ENCODE data around the gene APP. TPM values are rescaled to one million over a fixed set of nuclear protein-coding genes. Genes with fewer than 3 reads are reported as not detected.
A peak's percentile ranks its signal among the peaks of the same experiment; 100 is the strongest.

APP gene
- total RNA-seq, 2 donors from 2014 or later, result 20.5 to 46.6 TPM

DNA sequence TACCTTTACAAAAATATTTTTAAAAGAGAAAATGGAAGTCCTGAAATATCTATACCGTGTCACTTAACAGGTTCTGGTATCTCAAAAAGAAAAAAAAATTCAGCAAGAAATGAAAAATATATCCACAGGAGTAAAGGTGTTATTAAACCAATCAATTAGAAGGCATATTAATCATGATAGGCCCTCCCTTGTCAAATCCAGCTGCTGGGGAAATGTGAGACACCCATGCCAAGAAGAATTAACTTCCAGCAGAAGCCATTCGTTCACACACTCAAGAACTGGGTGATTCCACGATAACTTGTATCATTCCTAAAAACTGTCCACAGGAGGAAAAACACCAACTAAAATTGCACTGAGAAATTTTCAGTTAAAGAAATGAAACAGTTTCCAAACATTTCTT is 57.6 kb downstream of the APP start:
- H3K9me3 Mint-ChIP-seq, result no peaks in the 10 kb centered on the region
- H3K36me3 Mint-ChIP-seq (ENCODE audit: low read depth), result peaks cover 20% of the 10 kb centered on the region

GRCh38 chr21:26112127-26112742 is 58.3 kb downstream of the APP start:
- H3K27ac Mint-ChIP-seq, result peak overlapping the region; percentile 75
- H3K9me3 Mint-ChIP-seq, result no peaks in the 10 kb centered on the region
- peaks cover 4% of the 10 kb centered on the region for H3K4me1 Mint-ChIP-seq
- no peak overlapping the region for H3K4me3 Mint-ChIP-seq
- peaks cover 20% of the 10 kb centered on the region for H3K36me3 Mint-ChIP-seq (ENCODE audit: low read depth)
- H3K27me3 Mint-ChIP-seq, result no peaks in the 10 kb centered on the region
- ATAC-seq (replicated peaks), result peak; percentile 95

More for the DNA sequence above, 57.6 kb downstream of the APP start:
- H3K27me3 Mint-ChIP-seq, result no peaks in the 10 kb centered on the region
- H3K27ac Mint-ChIP-seq, result peak overlapping the region; percentile 75
- no peak overlapping the region for H3K4me3 Mint-ChIP-seq
- no peak for ATAC-seq (replicated peaks)
- peaks cover 4% of the 10 kb centered on the region for H3K4me1 Mint-ChIP-seq

DNA sequence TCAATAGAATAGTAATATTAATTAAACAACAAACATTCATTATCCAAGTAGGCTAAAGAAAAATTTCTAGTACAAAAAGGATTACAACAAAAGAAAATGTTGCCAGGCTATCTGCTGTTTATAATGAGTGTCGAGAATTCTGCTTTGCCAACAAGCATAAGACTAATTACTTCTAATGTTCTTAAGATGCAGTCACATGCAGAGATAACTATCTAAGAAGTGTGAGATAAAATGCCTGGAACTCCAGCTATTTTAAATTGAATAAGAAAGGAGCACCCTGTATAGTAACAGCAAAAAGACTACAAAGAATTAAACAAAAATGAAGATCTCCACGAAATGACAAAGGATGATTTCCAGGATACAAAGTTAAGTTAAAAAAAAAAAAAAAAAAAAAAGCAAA is 59.9 kb downstream of the APP start:
- Mint-ChIP-seq H3K9me3 (no peaks in the 10 kb centered on the region), H3K36me3 (ENCODE audit: low read depth) (peaks cover 23% of the 10 kb centered on the region), H3K27ac (no peak overlapping the region), H3K4me1 (peaks cover 4% of the 10 kb centered on the region), H3K4me3 (no peak overlapping the region), H3K27me3 (no peaks in the 10 kb centered on the region)
- no peak for ATAC-seq (replicated peaks)

- no peaks in the 10 kb centered on the region for H3K27me3 Mint-ChIP-seq
- H3K27ac Mint-ChIP-seq, result no peak overlapping the region
- peaks cover 35% of the 10 kb centered on the region for H3K36me3 Mint-ChIP-seq (ENCODE audit: low read depth)
- H3K4me3 Mint-ChIP-seq, result no peak overlapping the region
- H3K4me1 Mint-ChIP-seq, result no peaks in the 10 kb centered on the region
- no peaks in the 10 kb centered on the region for H3K9me3 Mint-ChIP-seq
- no peak for ATAC-seq (replicated peaks)
Observed at GRCh38 chr21:26107429-26107828, 63.1 kb downstream of the APP start.

DNA sequence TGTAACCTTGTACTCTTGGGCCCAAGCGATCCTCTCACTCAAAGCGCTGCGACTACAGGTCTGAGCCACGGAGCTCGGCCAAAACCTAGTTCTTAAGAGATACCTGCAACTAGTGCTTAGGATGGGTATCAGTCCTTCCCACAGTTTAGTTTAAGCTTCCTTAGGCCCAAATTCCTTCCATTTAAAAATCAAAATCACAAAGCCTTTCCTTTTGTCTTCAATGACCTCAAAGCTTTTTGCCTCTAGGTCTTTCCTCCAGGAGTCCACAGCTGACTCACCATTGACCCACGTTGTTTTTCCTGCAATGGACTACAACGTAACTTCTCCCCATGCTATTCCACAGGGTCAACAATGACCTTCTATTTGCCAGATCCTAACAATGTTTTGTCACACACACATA is 64.0 kb downstream of the APP start:
- no peak for ATAC-seq (replicated peaks)
- H3K4me1 Mint-ChIP-seq, result no peaks in the 10 kb centered on the region
- no peak overlapping the region for H3K27ac Mint-ChIP-seq
- no peaks in the 10 kb centered on the region for H3K9me3 Mint-ChIP-seq
- no peaks in the 10 kb centered on the region for H3K27me3 Mint-ChIP-seq
- H3K4me3 Mint-ChIP-seq, result no peak overlapping the region
- H3K36me3 Mint-ChIP-seq (ENCODE audit: low read depth), result peaks cover 35% of the 10 kb centered on the region

- Mint-ChIP-seq H3K4me1 (no peaks in the 10 kb centered on the region), H3K4me3 (no peak overlapping the region), H3K36me3 (ENCODE audit: low read depth) (peaks cover 27% of the 10 kb centered on the region), H3K27ac (no peak overlapping the region), H3K9me3 (no peaks in the 10 kb centered on the region), H3K27me3 (no peaks in the 10 kb centered on the region)
- ATAC-seq (replicated peaks), result no peak
Observed at GRCh38 chr21:26105819-26106218, 64.8 kb downstream of the APP start.

DNA sequence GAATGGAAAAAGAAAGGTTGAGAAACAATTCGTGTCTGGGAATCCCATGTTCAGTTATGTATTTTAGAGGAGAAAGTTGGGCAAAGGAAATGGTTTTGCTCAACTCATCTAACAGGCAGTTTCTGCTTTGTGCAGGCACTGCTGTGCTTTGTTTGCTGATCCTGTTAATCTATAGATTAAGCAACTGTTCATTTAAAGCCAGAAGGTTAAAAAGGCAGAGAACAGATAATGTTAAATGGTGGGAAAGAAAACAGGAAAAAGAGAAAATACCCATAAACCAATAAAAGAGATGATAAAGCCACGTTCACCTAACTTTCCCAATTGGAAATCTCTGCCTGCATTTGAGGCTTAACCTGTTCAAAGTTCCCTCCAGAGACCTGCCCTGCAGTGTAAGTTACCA is 70.0 kb downstream of the APP start:
- ATAC-seq (replicated peaks), result no peak
- H3K4me3 Mint-ChIP-seq, result no peak overlapping the region
- no peak overlapping the region for H3K27ac Mint-ChIP-seq
- peaks cover 10% of the 10 kb centered on the region for H3K36me3 Mint-ChIP-seq (ENCODE audit: low read depth)
- no peaks in the 10 kb centered on the region for H3K9me3 Mint-ChIP-seq
- H3K4me1 Mint-ChIP-seq, result no peaks in the 10 kb centered on the region
- H3K27me3 Mint-ChIP-seq, result no peaks in the 10 kb centered on the region

GRCh38 chr21:26099610-26100219 is 70.9 kb downstream of the APP start:
- ATAC-seq (replicated peaks), result no peak
- H3K27ac Mint-ChIP-seq, result no peak overlapping the region
- H3K36me3 Mint-ChIP-seq (ENCODE audit: low read depth), result peaks cover 9% of the 10 kb centered on the region
- no peaks in the 10 kb centered on the region for H3K27me3 Mint-ChIP-seq
- H3K4me1 Mint-ChIP-seq, result no peaks in the 10 kb centered on the region
- H3K9me3 Mint-ChIP-seq, result no peaks in the 10 kb centered on the region
- H3K4me3 Mint-ChIP-seq, result no peak overlapping the region

- Mint-ChIP-seq H3K27ac (no peak overlapping the region), H3K9me3 (no peaks in the 10 kb centered on the region), H3K4me3 (no peak overlapping the region), H3K36me3 (ENCODE audit: low read depth) (peaks cover 1% of the 10 kb centered on the region), H3K4me1 (no peaks in the 10 kb centered on the region), H3K27me3 (no peaks in the 10 kb centered on the region)
- ATAC-seq (replicated peaks), result no peak
Observed at GRCh38 chr21:26098772-26099397, 71.7 kb downstream of the APP start.

DNA sequence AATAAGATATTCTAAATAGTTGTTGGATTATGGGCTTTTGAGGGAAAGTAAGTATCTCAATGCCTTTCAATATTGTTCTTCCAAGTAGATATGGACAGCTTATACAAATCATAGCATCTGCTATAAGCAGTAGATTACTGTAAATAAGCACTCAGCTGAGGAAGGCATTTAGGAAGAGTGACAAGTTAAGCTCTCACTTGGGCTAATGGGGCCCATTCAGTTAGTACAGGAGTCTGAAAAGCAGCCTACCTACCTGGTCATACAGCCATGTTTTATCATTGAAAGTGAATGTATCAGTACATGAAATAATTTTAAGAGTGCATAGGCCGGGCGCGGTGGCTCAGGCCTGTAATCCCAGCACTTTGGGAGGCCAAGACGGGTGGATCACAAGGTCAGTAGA is 73.1 kb downstream of the APP start:
- Mint-ChIP-seq H3K27ac (no peak overlapping the region), H3K4me1 (no peaks in the 10 kb centered on the region), H3K27me3 (no peaks in the 10 kb centered on the region), H3K9me3 (no peaks in the 10 kb centered on the region), H3K36me3 (ENCODE audit: low read depth) (no peaks in the 10 kb centered on the region), H3K4me3 (no peak overlapping the region)
- ATAC-seq (replicated peaks), result no peak

DNA sequence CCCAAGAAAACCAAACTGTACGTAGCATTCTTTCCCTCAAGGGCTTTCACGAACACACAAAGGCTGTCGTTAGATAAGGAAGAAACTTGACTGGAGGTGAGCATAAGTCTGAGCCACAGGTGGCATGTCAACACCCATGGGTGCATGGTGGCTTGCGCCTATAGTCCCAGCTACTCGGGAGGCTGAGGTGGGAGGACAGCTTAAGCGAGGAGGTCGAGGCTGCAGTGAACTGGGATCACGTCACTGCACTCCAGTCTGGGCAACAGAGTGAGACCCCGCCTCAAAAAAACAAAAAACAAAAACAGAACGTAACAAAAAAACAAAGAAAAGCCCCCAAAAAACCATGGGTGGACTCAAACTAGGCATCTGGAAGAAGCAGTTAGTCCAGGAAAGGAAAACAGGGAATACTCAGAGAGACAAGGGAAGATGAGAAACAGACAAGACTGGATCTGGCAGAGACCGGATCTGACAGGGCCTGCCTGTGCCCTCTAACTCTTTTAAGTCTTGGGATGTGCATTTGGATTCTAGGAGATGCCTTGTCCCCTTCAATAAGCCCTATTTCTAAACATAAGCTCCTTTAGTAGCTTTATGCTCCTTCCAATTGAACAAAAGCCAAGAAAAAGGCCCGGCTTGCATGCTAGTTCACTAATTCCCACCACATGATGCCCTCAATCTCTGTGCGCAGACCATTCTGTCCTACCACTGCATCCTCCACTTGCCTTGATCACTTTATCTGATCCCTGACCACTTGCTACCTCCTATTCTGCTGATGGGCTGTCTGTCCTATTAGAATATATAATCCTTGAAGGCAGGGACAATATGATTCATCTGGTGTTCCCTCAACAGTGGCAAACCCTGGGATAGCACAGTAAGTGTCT is 73.8 kb downstream of the APP start:
- H3K36me3 Mint-ChIP-seq (ENCODE audit: low read depth), result no peaks in the 10 kb centered on the region
- no peaks in the 10 kb centered on the region for H3K4me1 Mint-ChIP-seq
- no peak overlapping the region for H3K27ac Mint-ChIP-seq
- H3K27me3 Mint-ChIP-seq, result no peaks in the 10 kb centered on the region
- H3K9me3 Mint-ChIP-seq, result no peaks in the 10 kb centered on the region
- no peak overlapping the region for H3K4me3 Mint-ChIP-seq
- no peak for ATAC-seq (replicated peaks)

GRCh38 chr21:26095131-26095530 is 75.4 kb downstream of the APP start:
- no peak for ATAC-seq (replicated peaks)
- H3K27me3 Mint-ChIP-seq, result no peaks in the 10 kb centered on the region
- H3K4me1 Mint-ChIP-seq, result peaks cover 3% of the 10 kb centered on the region
- H3K4me3 Mint-ChIP-seq, result no peak overlapping the region
- no peak overlapping the region for H3K27ac Mint-ChIP-seq
- H3K36me3 Mint-ChIP-seq (ENCODE audit: low read depth), result peaks cover 3% of the 10 kb centered on the region
- no peaks in the 10 kb centered on the region for H3K9me3 Mint-ChIP-seq

GRCh38 chr21:26093122-26093521 is 77.4 kb downstream of the APP start:
- no peak overlapping the region for H3K4me3 Mint-ChIP-seq
- ATAC-seq (replicated peaks), result no peak
- H3K36me3 Mint-ChIP-seq (ENCODE audit: low read depth), result peaks cover 20% of the 10 kb centered on the region
- H3K4me1 Mint-ChIP-seq, result peaks cover 3% of the 10 kb centered on the region
- no peaks in the 10 kb centered on the region for H3K9me3 Mint-ChIP-seq
- no peak overlapping the region for H3K27ac Mint-ChIP-seq
- H3K27me3 Mint-ChIP-seq, result no peaks in the 10 kb centered on the region

DNA sequence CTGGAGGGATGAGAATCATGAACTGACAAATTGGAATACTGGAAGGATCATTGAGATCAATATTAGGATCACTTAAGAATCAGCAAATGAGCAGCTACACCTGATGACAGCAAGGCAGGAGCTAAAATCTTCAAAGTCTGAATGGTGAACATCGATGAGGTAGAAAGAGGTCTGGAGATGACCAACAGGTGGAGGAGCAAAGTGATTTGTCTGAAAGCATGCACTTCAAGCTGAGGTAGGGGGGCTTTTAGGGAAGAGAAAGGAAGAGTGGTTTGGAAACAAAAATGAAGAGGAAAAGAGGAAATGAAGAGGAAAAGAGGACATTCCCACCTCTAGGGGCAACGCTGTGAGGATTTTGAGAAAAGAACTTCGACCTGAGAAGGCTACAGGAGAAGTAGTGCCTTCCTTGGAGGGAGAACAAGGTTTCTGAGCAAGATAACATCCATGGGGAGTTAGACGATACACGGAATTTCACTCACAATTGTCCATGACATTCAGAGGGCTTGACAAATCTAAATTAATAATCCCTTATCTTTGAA is 79.0 kb downstream of the APP start:
- Mint-ChIP-seq H3K4me1 (peaks cover 3% of the 10 kb centered on the region), H3K27ac (no peak overlapping the region), H3K36me3 (ENCODE audit: low read depth) (peaks cover 21% of the 10 kb centered on the region), H3K4me3 (no peak overlapping the region), H3K27me3 (no peaks in the 10 kb centered on the region), H3K9me3 (no peaks in the 10 kb centered on the region)
- ATAC-seq (replicated peaks), result no peak

Data from activated T-helper 17 cell treated with anti-CD3 and anti-CD28 coated beads, Interleukin-2, amount 50 U/mL, for 72 hours (primary cell).